Coronary artery (tissue), 2 donors: ENCODE measurements around the gene NEAT1.
A peak's percentile ranks its signal among the peaks of the same experiment; 100 is the strongest.

Experiments
- DNase-seq: peaks from one replicate; pipeline ENCODE4 v3.0.0-alpha.2; 2017; ENCODE audit warnings: low spot score
- H3K27ac ChIP-seq, 2 donors: fragments of 200-600 bp; sonication (generic); one replicate each; pipeline ENCODE4 v1.5.1; 2016 to 2019
- H3K4me3 ChIP-seq: fragments of 200-600 bp; sonication (generic); 2 replicates; pipeline ENCODE4 v1.5.1; 2016; ENCODE audit warnings: mild to moderate bottlenecking, moderate library complexity
- TF ChIP-seq, protein P1 (sequence below): fragments of 200-600 bp; sonication (generic); IDR thresholded peaks from one replicate; pipeline ENCODE4 v1.5.1; 2019; ENCODE audit warnings: antibody characterized with exemption

NEAT1 gene

DNA sequence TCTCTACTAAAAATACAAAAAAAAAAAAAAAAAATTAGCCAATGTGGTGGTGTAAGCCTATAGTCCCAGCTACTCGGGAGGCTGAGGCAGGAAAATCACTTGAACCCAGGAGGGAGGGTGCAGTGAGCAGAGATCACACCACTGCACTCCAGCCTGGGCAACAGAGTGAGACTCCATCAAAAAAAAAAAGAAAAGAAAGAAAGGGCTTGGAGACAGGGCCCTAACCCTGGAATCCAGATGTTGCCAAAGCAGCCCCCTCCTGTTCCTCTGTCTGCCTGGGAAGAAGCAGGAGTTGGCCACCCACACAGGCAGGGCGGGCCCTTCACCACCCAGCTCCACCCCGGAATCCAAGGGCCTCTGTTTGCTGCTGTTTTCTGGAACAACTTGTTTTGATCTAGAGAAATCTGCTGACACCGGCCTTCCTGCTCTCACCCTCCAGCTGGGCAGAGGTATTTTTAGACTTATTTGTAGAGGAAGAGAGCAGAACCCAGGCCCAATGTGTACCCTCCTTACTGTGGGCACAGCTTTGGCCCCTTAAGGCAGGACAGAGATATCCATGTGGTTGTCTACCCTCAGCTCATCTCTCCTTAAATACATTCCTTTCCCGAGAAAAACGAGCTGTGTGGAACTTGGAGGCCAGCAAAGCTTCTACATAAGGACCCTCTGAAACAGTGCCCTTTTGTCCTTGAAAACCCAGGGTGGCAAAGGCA lies 2.7 kb upstream of the NEAT1 start:
- peak overlapping the region; percentile 90 for H3K4me3 ChIP-seq
- TF ChIP-seq, protein P1, sequence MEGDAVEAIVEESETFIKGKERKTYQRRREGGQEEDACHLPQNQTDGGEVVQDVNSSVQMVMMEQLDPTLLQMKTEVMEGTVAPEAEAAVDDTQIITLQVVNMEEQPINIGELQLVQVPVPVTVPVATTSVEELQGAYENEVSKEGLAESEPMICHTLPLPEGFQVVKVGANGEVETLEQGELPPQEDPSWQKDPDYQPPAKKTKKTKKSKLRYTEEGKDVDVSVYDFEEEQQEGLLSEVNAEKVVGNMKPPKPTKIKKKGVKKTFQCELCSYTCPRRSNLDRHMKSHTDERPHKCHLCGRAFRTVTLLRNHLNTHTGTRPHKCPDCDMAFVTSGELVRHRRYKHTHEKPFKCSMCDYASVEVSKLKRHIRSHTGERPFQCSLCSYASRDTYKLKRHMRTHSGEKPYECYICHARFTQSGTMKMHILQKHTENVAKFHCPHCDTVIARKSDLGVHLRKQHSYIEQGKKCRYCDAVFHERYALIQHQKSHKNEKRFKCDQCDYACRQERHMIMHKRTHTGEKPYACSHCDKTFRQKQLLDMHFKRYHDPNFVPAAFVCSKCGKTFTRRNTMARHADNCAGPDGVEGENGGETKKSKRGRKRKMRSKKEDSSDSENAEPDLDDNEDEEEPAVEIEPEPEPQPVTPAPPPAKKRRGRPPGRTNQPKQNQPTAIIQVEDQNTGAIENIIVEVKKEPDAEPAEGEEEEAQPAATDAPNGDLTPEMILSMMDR = no peak
- DNase-seq = peak; percentile 98

DNA sequence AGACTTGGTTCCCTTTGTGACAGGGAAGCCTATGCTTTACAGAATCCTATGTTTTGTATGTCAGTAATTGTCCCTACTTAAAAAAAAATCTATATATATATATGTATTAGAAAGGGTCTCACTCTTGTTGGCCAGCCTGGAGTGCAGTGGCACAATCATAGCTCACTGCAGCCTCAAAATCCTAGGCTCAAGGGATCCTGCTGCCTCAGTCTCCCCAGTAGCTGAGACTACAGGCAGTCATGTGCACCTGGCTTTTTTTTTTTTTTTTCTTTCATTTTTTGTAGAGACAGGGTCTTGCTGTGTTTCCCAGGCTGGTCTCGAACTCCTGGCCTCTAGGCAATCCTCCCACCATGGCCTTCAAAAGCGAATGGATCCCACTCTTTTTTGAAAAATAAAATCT lies 2.1 kb upstream of the NEAT1 start:
- peak overlapping the region; percentile 99 to 100 for H3K27ac ChIP-seq
- TF ChIP-seq, protein P1 = no peak
- H3K4me3 ChIP-seq = peak overlapping the region; percentile 90
- DNase-seq = no peak

More for the DNA sequence above, 2.7 kb upstream of the NEAT1 start:
- peak overlapping the region; percentile 99 to 100 for H3K27ac ChIP-seq

DNA sequence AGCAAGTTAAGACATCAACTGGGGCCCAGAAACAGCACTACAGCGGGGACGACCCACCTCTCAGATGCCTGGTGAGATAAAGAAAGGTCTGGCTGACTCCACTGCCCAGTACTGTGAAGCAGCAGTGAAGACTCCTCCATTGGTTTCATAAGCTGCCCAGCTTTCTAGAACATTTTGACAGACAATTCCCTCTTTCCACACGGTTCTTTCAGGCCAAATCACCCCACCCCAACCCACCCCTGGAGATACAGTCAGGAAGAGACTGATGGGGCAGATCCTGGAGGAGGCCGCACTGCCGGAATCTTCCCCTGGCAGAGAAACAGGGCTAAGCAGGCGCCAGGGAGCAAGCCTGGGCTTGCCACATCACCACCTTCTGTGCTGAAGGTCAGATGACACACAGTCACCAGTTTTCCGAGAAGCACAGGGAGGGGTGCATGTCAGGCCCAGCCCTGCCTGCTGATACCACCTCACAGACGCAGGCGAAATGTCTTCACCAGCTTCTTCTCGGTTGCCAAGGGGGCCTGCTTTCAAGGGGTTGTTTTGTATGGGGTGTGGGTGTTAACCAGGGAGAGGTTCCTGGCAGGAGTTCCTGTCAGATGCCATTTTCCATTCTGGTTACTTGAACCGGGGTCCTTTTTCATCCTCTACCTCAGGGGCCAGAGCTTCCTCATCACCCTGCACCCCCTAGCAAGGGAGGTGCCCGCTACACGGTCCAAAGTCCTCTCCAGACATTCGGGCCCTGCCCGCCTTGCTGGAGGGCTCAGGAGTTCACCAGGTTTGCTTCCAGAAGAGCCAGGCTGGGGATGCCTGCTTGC lies 1.4 kb upstream of the NEAT1 start:
- DNase-seq = peak; percentile 100
- peak overlapping the region; percentile 90 for H3K4me3 ChIP-seq
- TF ChIP-seq, protein P1 = no peak

DNA sequence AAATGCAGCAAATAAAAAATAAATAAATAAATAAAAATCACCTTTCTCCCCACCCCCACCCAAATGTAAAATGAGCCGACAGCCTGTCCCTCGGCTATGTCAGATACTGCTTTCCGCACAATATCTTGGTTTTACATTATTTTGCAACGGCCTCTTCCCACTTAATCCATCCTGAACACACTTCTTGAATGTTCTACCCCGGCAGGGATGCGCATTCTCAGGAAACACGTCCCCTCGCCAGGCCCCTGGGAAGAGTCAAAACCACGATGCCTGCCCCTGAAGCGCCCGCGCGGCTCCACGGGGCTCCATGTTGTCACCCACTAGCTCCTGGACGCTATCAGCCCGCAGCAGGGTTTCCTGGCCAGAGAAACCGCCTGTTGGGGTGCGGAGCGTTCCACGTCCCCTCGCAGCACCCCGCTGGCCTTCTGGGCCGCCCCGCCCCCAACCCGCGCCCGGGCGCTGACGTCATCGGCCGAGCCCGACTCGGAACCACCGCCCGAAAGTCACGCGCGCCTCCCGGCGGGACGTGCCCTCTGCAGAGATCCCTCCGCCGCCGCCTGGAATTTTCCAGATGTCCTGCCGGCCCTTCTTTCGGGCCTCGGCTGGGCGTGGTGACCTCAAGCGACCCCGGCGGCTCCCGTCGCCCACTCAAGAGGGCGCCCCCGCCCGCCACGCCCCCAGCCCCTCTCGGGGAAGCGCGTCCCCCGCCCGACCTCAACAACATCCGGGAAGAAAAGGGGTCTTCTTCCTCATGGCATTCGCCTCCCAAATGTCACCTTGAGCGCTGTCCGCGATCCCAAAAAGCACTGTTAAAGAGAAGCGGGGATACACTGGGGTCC lies 585 bp upstream of the NEAT1 start:
- DNase-seq = peak; percentile 97
- TF ChIP-seq, protein P1 = no peak
- peak overlapping the region; percentile 90 for H3K4me3 ChIP-seq
- H3K27ac ChIP-seq = peak overlapping the region; percentile 99 to 100

More for the DNA sequence above, 1.4 kb upstream of the NEAT1 start:
- peak overlapping the region; percentile 99 to 100 for H3K27ac ChIP-seq

DNA sequence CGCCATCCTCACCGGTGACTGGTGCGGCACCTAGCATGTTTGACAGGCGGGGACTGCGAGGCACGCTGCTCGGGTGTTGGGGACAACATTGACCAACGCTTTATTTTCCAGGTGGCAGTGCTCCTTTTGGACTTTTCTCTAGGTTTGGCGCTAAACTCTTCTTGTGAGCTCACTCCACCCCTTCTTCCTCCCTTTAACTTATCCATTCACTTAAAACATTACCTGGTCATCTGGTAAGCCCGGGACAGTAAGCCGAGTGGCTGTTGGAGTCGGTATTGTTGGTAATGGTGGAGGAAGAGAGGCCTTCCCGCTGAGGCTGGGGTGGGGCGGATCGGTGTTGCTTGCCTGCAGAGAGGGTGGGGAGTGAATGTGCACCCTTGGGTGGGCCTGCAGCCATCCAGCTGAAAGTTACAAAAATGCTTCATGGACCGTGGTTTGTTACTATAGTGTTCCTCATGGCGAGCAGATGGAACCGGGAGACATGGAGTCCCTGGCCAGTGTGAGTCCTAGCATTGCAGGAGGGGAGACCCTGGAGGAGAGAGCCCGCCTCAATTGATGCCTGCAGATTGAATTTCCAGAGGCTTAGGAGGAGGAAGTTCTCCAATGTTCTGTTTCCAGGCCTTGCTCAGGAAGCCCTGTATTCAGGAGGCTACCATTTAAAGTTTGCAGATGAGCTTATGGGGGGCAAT lies 1.1 kb downstream of the NEAT1 start:
- TF ChIP-seq, protein P1 = no peak
- Histone ChIP-seq H3K27ac (peak overlapping the region; percentile 99 to 100), H3K4me3 (peak overlapping the region; percentile 90)
- peak; percentile 79 for DNase-seq
